ENCODE measurements around the gene TULP4. TPM values are rescaled to one million over a fixed set of nuclear protein-coding genes. Genes with fewer than 3 reads are reported as not detected.

The TULP4 gene, protein sequence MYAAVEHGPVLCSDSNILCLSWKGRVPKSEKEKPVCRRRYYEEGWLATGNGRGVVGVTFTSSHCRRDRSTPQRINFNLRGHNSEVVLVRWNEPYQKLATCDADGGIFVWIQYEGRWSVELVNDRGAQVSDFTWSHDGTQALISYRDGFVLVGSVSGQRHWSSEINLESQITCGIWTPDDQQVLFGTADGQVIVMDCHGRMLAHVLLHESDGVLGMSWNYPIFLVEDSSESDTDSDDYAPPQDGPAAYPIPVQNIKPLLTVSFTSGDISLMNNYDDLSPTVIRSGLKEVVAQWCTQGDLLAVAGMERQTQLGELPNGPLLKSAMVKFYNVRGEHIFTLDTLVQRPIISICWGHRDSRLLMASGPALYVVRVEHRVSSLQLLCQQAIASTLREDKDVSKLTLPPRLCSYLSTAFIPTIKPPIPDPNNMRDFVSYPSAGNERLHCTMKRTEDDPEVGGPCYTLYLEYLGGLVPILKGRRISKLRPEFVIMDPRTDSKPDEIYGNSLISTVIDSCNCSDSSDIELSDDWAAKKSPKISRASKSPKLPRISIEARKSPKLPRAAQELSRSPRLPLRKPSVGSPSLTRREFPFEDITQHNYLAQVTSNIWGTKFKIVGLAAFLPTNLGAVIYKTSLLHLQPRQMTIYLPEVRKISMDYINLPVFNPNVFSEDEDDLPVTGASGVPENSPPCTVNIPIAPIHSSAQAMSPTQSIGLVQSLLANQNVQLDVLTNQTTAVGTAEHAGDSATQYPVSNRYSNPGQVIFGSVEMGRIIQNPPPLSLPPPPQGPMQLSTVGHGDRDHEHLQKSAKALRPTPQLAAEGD (N-terminal part only)
- total RNA-seq, result 100 to 1,000 TPM in 2 of 7 donors, 10 to 100 TPM in 5; 72.0 to 143 (median 79.0) TPM
- 1 to 10 TPM; 1.8 to 6.9 (median 2.1) TPM for polyA plus RNA-seq
- long read RNA-seq, donor 1, result 0 reads
- long read RNA-seq, donor 2, result 0 reads

- no peak within 1 kb of the TSS for H3K4me3 ChIP-seq
- WGBS, 5 donors, result 72 to 83% (median 74%) methylated on average over 6 of the region's 6 CpGs
- H3K27ac ChIP-seq, result no peak within 1 kb of the TSS
- intact Hi-C loops (cut with DNase I; ENCODE audit: low total_unique reads), result no loop called here
- DNase-seq, result no peak
- no peaks in the 10 kb centered on the region for H3K27me3 ChIP-seq (replicated peaks in 1 of 7)
- H3K36me3 ChIP-seq, result peaks cover 0 to 42% (median 4%) of the 10 kb centered on the region in 6 donors
- peaks cover 0 to 22% (median 11%) of the 10 kb centered on the region in 6 donors for H3K4me1 ChIP-seq
- H3K9me3 ChIP-seq, result peaks cover 0 to 12% (median 6%) of the 10 kb centered on the region in 8 donors
- TF ChIP-seq POLR2A (IDR thresholded peaks at IDR 0.05) (no peak), POLR2AphosphoS5 (IDR thresholded peaks at IDR 0.05) (no peak)
- TF ChIP-seq, protein P1, sequence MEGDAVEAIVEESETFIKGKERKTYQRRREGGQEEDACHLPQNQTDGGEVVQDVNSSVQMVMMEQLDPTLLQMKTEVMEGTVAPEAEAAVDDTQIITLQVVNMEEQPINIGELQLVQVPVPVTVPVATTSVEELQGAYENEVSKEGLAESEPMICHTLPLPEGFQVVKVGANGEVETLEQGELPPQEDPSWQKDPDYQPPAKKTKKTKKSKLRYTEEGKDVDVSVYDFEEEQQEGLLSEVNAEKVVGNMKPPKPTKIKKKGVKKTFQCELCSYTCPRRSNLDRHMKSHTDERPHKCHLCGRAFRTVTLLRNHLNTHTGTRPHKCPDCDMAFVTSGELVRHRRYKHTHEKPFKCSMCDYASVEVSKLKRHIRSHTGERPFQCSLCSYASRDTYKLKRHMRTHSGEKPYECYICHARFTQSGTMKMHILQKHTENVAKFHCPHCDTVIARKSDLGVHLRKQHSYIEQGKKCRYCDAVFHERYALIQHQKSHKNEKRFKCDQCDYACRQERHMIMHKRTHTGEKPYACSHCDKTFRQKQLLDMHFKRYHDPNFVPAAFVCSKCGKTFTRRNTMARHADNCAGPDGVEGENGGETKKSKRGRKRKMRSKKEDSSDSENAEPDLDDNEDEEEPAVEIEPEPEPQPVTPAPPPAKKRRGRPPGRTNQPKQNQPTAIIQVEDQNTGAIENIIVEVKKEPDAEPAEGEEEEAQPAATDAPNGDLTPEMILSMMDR (IDR thresholded peaks at IDR 0.05 in 8 of 11, conservative IDR thresholded peaks at IDR 0.05 in 3 of 11), result no peak
Measured at GRCh38 chr6:158312165-158312564, at the start of gene TULP4. Gene TULP4 (plus strand): TSS chr6:158312465. CDS start chr6:158314017, 1,552 bp downstream.

- Histone ChIP-seq H3K4me3 (no peak overlapping the region), H3K27ac (no peak overlapping the region), H3K27me3 (replicated peaks in 1 of 7) (no peaks in the 10 kb centered on the region), H3K36me3 (peaks cover 0 to 6% (median 0%) of the 10 kb centered on the region in 6 donors), H3K9me3 (no peaks in the 10 kb centered on the region), H3K4me1 (peaks cover 0 to 9% (median 0%) of the 10 kb centered on the region in 6 donors)
- DNase-seq, result no peak
- TF ChIP-seq POLR2A (IDR thresholded peaks at IDR 0.05) (no peak), POLR2AphosphoS5 (IDR thresholded peaks at IDR 0.05) (no peak)
- TF ChIP-seq, protein P1 (IDR thresholded peaks at IDR 0.05 in 8 of 11, conservative IDR thresholded peaks at IDR 0.05 in 3 of 11), result no peak
- 77 to 81% (median 79%) methylated on average over 5 of the region's 5 CpGs for WGBS, 5 donors
- intact Hi-C loops (cut with DNase I; ENCODE audit: low total_unique reads), result no loop called here
Measured at GRCh38 chr6:158262755-158263154, 49.5 kb upstream of the TULP4 start.

DNA sequence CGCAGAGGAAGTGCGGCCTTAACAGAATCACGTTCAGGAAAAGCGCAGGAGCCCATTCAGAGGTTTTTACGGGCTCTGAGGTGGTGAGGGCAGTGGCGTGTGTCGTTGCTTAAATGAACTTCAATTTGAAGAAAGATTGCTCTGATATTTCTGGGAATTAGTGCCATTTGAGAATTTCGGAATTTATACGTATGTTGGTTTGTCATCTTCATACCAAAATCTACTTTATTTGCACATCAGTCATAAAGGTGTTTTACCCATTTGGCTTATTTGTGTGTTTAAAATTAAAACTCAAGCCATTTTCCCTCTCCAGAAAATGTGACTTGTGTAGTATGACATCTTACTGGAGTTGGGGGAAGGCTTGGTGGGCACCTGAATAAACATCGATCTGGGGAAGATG, 48.1 kb upstream of the TULP4 start:
- WGBS, 5 donors, result 93 to 99% (median 97%) methylated on average over 10 of the region's 10 CpGs
- Histone ChIP-seq H3K27ac (no peak overlapping the region), H3K27me3 (replicated peaks in 1 of 7) (no peaks in the 10 kb centered on the region), H3K4me3 (no peak overlapping the region), H3K4me1 (peaks cover 0 to 4% (median 0%) of the 10 kb centered on the region in 6 donors), H3K36me3 (peaks cover 0 to 6% (median 0%) of the 10 kb centered on the region in 6 donors), H3K9me3 (no peaks in the 10 kb centered on the region)
- TF ChIP-seq POLR2AphosphoS5 (IDR thresholded peaks at IDR 0.05), result no peak
- TF ChIP-seq, protein P1 (IDR thresholded peaks at IDR 0.05 in 8 of 11, conservative IDR thresholded peaks at IDR 0.05 in 3 of 11), result no peak
- no peak for TF ChIP-seq POLR2A (IDR thresholded peaks at IDR 0.05)
- intact Hi-C loops (cut with DNase I; ENCODE audit: low total_unique reads), result no loop called here
- no peak for DNase-seq
